Stimulated activated CD4-positive, alpha-beta T cell treated with anti-CD3 and anti-CD28 coated beads, Interleukin-12 subunit alpha, Interleukin-12 subunit beta, amount 100 ng/mL, for 48 hours (primary cell): ENCODE results near the gene ART1.
"Not testable (repeated sequence)": the region's sequence is repeated elsewhere in the genome, so short reads cannot be mapped to it uniquely, and the experiment has no call there.

Experiments
- DNase-seq, 3 donors: peaks; one replicate each; pipeline ENCODE4 v3.0.0-alpha.2; 2020; ENCODE audit warnings: low read depth in 2 of 3, low spot score in 1 of 3

ART1 gene

GRCh38 chr11:3632070-3632660, 12.8 kb upstream of the ART1 start:
- DNase-seq: no peak

- no peak for DNase-seq
These were observed 9.1 kb upstream of the ART1 start for GRCh38 chr11:3635641-3636375.

GRCh38 chr11:3637201-3637600, 7.7 kb upstream of the ART1 start:
- no peak for DNase-seq

GRCh38 chr11:3638513-3638912, 6.4 kb upstream of the ART1 start:
- no peak for DNase-seq

- DNase-seq: no peak
These were observed 5.1 kb upstream of the ART1 start for GRCh38 chr11:3639841-3640240.

- no peak for DNase-seq
These were observed 3.7 kb upstream of the ART1 start for GRCh38 chr11:3641191-3641590.

GRCh38 chr11:3641701-3642070, 3.2 kb upstream of the ART1 start, which contains the start of gene ART5:
TSS of gene ART5 (minus strand) at chr11:3641992. CDS start at chr11:3641862, 130 bp downstream.
- DNase-seq: no peak

GRCh38 chr11:3642071-3642951, 2.6 kb upstream of the ART1 start:
- DNase-seq: peak in 2 of 3 donors; percentile 66 to 70

- not testable (repeated sequence) for DNase-seq
These were observed 1.8 kb upstream of the ART1 start for GRCh38 chr11:3643102-3643546.

GRCh38 chr11:3645552-3645951, 624 bp downstream of the ART1 start:
- no peak for DNase-seq

GRCh38 chr11:3648843-3649242, 3.9 kb downstream of the ART1 start:
- not testable (repeated sequence) for DNase-seq

- not testable (repeated sequence) for DNase-seq
These were observed 4.4 kb downstream of the ART1 start for GRCh38 chr11:3649374-3649773.

GRCh38 chr11:3652514-3652913, 7.6 kb downstream of the ART1 start:
- not testable (repeated sequence) for DNase-seq

- no peak for DNase-seq
These were observed 10.6 kb downstream of the ART1 start for GRCh38 chr11:3655547-3655946.

- not testable (repeated sequence) for DNase-seq
These were observed 12.4 kb downstream of the ART1 start for GRCh38 chr11:3657331-3657730.

GRCh38 chr11:3658252-3658651, 13.3 kb downstream of the ART1 start:
- DNase-seq: no peak

GRCh38 chr11:3659595-3660515, 14.9 kb downstream of the ART1 start:
- DNase-seq: no peak

GRCh38 chr11:3660960-3661359, 16.0 kb downstream of the ART1 start:
- no peak for DNase-seq

GRCh38 chr11:3662856-3663255, 17.9 kb downstream of the ART1 start:
- no peak for DNase-seq

GRCh38 chr11:3664032-3664630, 19.2 kb downstream of the ART1 start:
- DNase-seq: no peak
